ENCODE measurements around the gene RIMS4.

The RIMS4 gene

GRCh38 chr20:44772636-44773035 lies 37.7 kb downstream of the RIMS4 start:
- no peak for TF ChIP-seq CTCF (IDR thresholded peaks at IDR 0.05; ENCODE audit: low read depth, low read length, missing control alignments)
- Histone ChIP-seq H3K4me3 (ENCODE audit: low read depth, low read length) (no peak overlapping the region), H3K27ac (no peak overlapping the region), H3K36me3 (replicated peaks) (no peaks in the 10 kb centered on the region), H3K27me3 (replicated peaks) (peaks cover 3% of the 10 kb centered on the region)
- DNase-seq = no peak
- in situ Hi-C loops (cut with HindIII; ENCODE audit: low pct_ligation_motif_present, low sequenced_read_pairs) = no loop called here

GRCh38 chr20:44771172-44771535 lies 39.2 kb downstream of the RIMS4 start:
- in situ Hi-C loops (cut with HindIII; ENCODE audit: low pct_ligation_motif_present, low sequenced_read_pairs) = no loop called here
- H3K4me3 ChIP-seq (ENCODE audit: low read depth, low read length) = no peak overlapping the region
- H3K27ac ChIP-seq = no peak overlapping the region
- TF ChIP-seq CTCF (IDR thresholded peaks at IDR 0.05; ENCODE audit: low read depth, low read length, missing control alignments) = no peak
- peaks cover 3% of the 10 kb centered on the region for H3K27me3 ChIP-seq (replicated peaks)
- no peak for DNase-seq
- no peaks in the 10 kb centered on the region for H3K36me3 ChIP-seq (replicated peaks)

GRCh38 chr20:44770484-44771171 lies 39.7 kb downstream of the RIMS4 start:
- in situ Hi-C loops (cut with HindIII; ENCODE audit: low pct_ligation_motif_present, low sequenced_read_pairs) = no loop called here

GRCh38 chr20:44769481-44769863 lies 40.9 kb downstream of the RIMS4 start:
- H3K36me3 ChIP-seq (replicated peaks) = no peaks in the 10 kb centered on the region
- in situ Hi-C loops (cut with HindIII; ENCODE audit: low pct_ligation_motif_present, low sequenced_read_pairs) = no loop called here
- peaks cover 3% of the 10 kb centered on the region for H3K27me3 ChIP-seq (replicated peaks)
- no peak for TF ChIP-seq CTCF (IDR thresholded peaks at IDR 0.05; ENCODE audit: low read depth, low read length, missing control alignments)
- H3K4me3 ChIP-seq (ENCODE audit: low read depth, low read length) = no peak overlapping the region
- DNase-seq = no peak
- no peak overlapping the region for H3K27ac ChIP-seq

More at GRCh38 chr20:44770484-44771171, 39.7 kb downstream of the RIMS4 start:
- no peak for DNase-seq
- H3K4me3 ChIP-seq (ENCODE audit: low read depth, low read length) = no peak overlapping the region
- no peak overlapping the region for H3K27ac ChIP-seq
- H3K27me3 ChIP-seq (replicated peaks) = peaks cover 3% of the 10 kb centered on the region
- H3K36me3 ChIP-seq (replicated peaks) = no peaks in the 10 kb centered on the region
- TF ChIP-seq CTCF (IDR thresholded peaks at IDR 0.05; ENCODE audit: low read depth, low read length, missing control alignments) = no peak

GRCh38 chr20:44768854-44769480 lies 41.4 kb downstream of the RIMS4 start:
- no peak overlapping the region for H3K27ac ChIP-seq
- DNase-seq = no peak
- peaks cover 3% of the 10 kb centered on the region for H3K27me3 ChIP-seq (replicated peaks)
- in situ Hi-C loops (cut with HindIII; ENCODE audit: low pct_ligation_motif_present, low sequenced_read_pairs) = no loop called here
- no peak overlapping the region for H3K4me3 ChIP-seq (ENCODE audit: low read depth, low read length)
- no peak for TF ChIP-seq CTCF (IDR thresholded peaks at IDR 0.05; ENCODE audit: low read depth, low read length, missing control alignments)
- H3K36me3 ChIP-seq (replicated peaks) = no peaks in the 10 kb centered on the region

Measured in brain microvascular endothelial cell (primary cell).